GM18517 (cell line): ENCODE data around the gene SYT5.
"Not testable (repeated sequence)": the region's sequence is repeated elsewhere in the genome, so short reads cannot be mapped to it uniquely, and the experiment has no call there.

ENCODE experiments used
- ATAC-seq: cut with Tn5 transposase; IDR thresholded peaks from one replicate; pipeline ENCODE4 v1.9.1; 2021; ENCODE audit warnings: mild to moderate bottlenecking, moderate library complexity; ENCODE audit not compliant: unreplicated experiment

Gene SYT5

GRCh38 chr19:55172318-55172717 lies 7.8 kb downstream of the SYT5 start:
- not testable (repeated sequence) for ATAC-seq

GRCh38 chr19:55171440-55171839 lies 8.6 kb downstream of the SYT5 start:
- ATAC-seq = no peak

- no peak for ATAC-seq
These were observed 11.0 kb downstream of the SYT5 start for GRCh38 chr19:55169136-55169535.

- peak; percentile 84 for ATAC-seq
These were observed 13.4 kb downstream of the SYT5 start, which contains the start of gene DNAAF3 for GRCh38 chr19:55166530-55167268. TSS of gene DNAAF3 (minus strand) at chr19:55166613. CDS start at chr19:55166413, 200 bp downstream.

GRCh38 chr19:55165952-55166529 lies 14.0 kb downstream of the SYT5 start:
- no peak for ATAC-seq

GRCh38 chr19:55161571-55162322 lies 18.3 kb downstream of the SYT5 start:
- no peak for ATAC-seq

- ATAC-seq = no peak
These were observed 19.1 kb downstream of the SYT5 start for GRCh38 chr19:55160986-55161365.

GRCh38 chr19:55160128-55160985 lies 19.7 kb downstream of the SYT5 start:
- ATAC-seq = no peak

GRCh38 chr19:55158848-55159749 lies 21.0 kb downstream of the SYT5 start:
- no peak for ATAC-seq

GRCh38 chr19:55158423-55158822 lies 21.7 kb downstream of the SYT5 start:
- no peak for ATAC-seq

- ATAC-seq = no peak
These were observed 22.8 kb downstream of the SYT5 start, which contains the start of gene TNNI3 for GRCh38 chr19:55157064-55157908. TSS of gene TNNI3 (minus strand) at chr19:55157732. CDS start at chr19:55157589, 143 bp downstream.

GRCh38 chr19:55156202-55157063 lies 23.7 kb downstream of the SYT5 start:
- ATAC-seq = no peak

- ATAC-seq = not testable (repeated sequence)
These were observed 24.3 kb downstream of the SYT5 start for GRCh38 chr19:55155784-55156183.

GRCh38 chr19:55153652-55154264 lies 26.3 kb downstream of the SYT5 start:
- no peak for ATAC-seq

- no peak for ATAC-seq
These were observed 28.1 kb downstream of the SYT5 start for GRCh38 chr19:55152017-55152416.

GRCh38 chr19:55149078-55150003 lies 30.7 kb downstream of the SYT5 start, which contains the start of gene TNNT1:
TSS of gene TNNT1 (minus strand) at chr19:55149206. CDS start at chr19:55147157, 2,049 bp downstream.
- ATAC-seq = no peak
